Panc1 (cell line): ENCODE data around the gene PROZ. TPM values are rescaled to one million over a fixed set of nuclear protein-coding genes. Genes with fewer than 3 reads are reported as not detected.
A peak's percentile ranks its signal among the peaks of the same experiment; 100 is the strongest.

Experiments used
- ATAC-seq: fragments of 200-7000 bp; cut with Tn5 transposase; 2 replicates; pipeline ENCODE4 v1.9.1; 2020; ENCODE audit warnings: mild to moderate bottlenecking, moderate library complexity
- BruUV-seq: library from RNA; stranded (reverse); fragments of 400-500 nt; replicated peaks from 2 replicates; lab custom pipeline; 2021; lab: Mats Ljungman, UMichigan
- CTCF ChIA-PET: fragments of 300-600 bp; sonication (Branson Sonifier 250); formaldehyde crosslinking; loops from one replicate; lab custom pipeline; 2022; ENCODE audit warnings: antibody characterized with exemption; lab: Charles Lee
- POLR2A ChIA-PET: fragments of 300-600 bp; sonication (Branson Sonifier 250); formaldehyde crosslinking; loops from one replicate; lab custom pipeline; 2022; ENCODE audit warnings: antibody characterized with exemption; lab: Charles Lee
- DNase-seq: peaks from one replicate; pipeline ENCODE4 v3.0.0-alpha.2; 2010; ENCODE audit warnings: low read depth, low spot score
- H3K27ac ChIP-seq: 2 replicates; pipeline ENCODE4 v1.5.1; 2011; ENCODE audit warnings: mild to moderate bottlenecking, low read length, inconsistent platforms
- H3K27me3 ChIP-seq: fragments of 200-500 bp; sonication (Bioruptor generic); 2 replicates; pipeline ENCODE4 v1.6.0; 2014; ENCODE audit warnings: low read length, inconsistent platforms; ENCODE audit not compliant: control insufficient read depth, insufficient read depth
- H3K36me3 ChIP-seq: fragments of 200-500 bp; sonication (Bioruptor generic); 2 replicates; pipeline ENCODE4 v1.5.1; 2014; ENCODE audit warnings: inconsistent platforms, mild to moderate bottlenecking, low read length, moderate library complexity; ENCODE audit not compliant: control insufficient read depth, insufficient read depth
- H3K4me1 ChIP-seq: 2 replicates; pipeline ENCODE4 v1.5.1; 2011; ENCODE audit warnings: inconsistent platforms, mild to moderate bottlenecking, low read length, moderate library complexity; ENCODE audit not compliant: control insufficient read depth, insufficient read depth
- H3K4me3 ChIP-seq, 2 experiments: 2 replicates each; pipeline ENCODE4 v1.5.1; 2011 to 2012; ENCODE audit warnings: low read depth in 2 of 2, low read length in 2 of 2, mild to moderate bottlenecking in 2 of 2, inconsistent platforms in 1 of 2, moderate library complexity in 1 of 2
- H3K9me3 ChIP-seq: fragments of 200-500 bp; sonication (Bioruptor generic); 2 replicates; pipeline ENCODE4 v1.5.1; 2014; ENCODE audit warnings: low read depth, mild to moderate bottlenecking, inconsistent platforms, low read length, moderate library complexity; ENCODE audit not compliant: control insufficient read depth, insufficient read depth
- CTCF ChIP-seq: fragments of 450-650 bp; IDR thresholded peaks from 2 replicates; pipeline ENCODE4 v1.5.1; 2017; ENCODE audit warnings: mild to moderate bottlenecking
- POLR2AphosphoS5 ChIP-seq: IDR thresholded peaks from 2 replicates; pipeline ENCODE4 v1.6.1; 2012; ENCODE audit warnings: mild to moderate bottlenecking, low read depth, low read length, moderate library complexity
- REST ChIP-seq, 2 experiments: IDR thresholded peaks; 2 replicates each; pipeline ENCODE4 v1.6.1; 2011 to 2012; ENCODE audit warnings: low read depth in 2 of 2, control low read depth in 1 of 2, low read length in 1 of 2, mild to moderate bottlenecking in 1 of 2, moderate library complexity in 1 of 2; ENCODE audit not compliant: insufficient read depth in 1 of 2
- SIN3A ChIP-seq: IDR thresholded peaks from 2 replicates; pipeline ENCODE4 v1.6.1; 2012; ENCODE audit warnings: low read depth, mild to moderate bottlenecking, low read length, moderate library complexity, borderline replicate concordance; ENCODE audit not compliant: insufficient read depth
- TCF7L2 ChIP-seq: IDR thresholded peaks from 2 replicates; pipeline ENCODE4 v1.6.1; 2011; ENCODE audit warnings: mild to moderate bottlenecking, low read depth, low read length, inconsistent platforms
- in situ Hi-C: cut with HindIII; loops from 2 replicates; pipeline ENCODE4 v1.10.0; 2016; ENCODE audit warnings: low sequenced_read_pairs, low pct_unique_long_range_greater_than_20kb
- intact Hi-C: fragments of 100-400 bp; cut with micrococcal nuclease; formaldehyde crosslinking; loops from one replicate; pipeline ENCODE4 v1.10.0; 2022; ENCODE audit not compliant: unreplicated experiment
- total RNA-seq: library from RNA; stranded (reverse); gene quantifications from one replicate; pipeline ENCODE4 v1.2.1, GENCODE V29; 2021; ENCODE audit not compliant: unreplicated experiment

Gene PROZ
- total RNA-seq, 1 experiment from 2014 or later: not detected

- TF ChIP-seq TCF7L2: no peak
- no peak for TF ChIP-seq REST (IDR thresholded peaks at IDR 0.05; ENCODE audit: insufficient read depth in 1 of 2, low read depth in 2 of 2, low read length in 1 of 2)
- TF ChIP-seq POLR2AphosphoS5: no peak
- no peak for TF ChIP-seq SIN3A
- no peak for TF ChIP-seq CTCF
- ChIA-PET CTCF (no interaction called here), POLR2A (no interaction called here)
- in situ Hi-C loops: no loop called here
- H3K36me3 ChIP-seq: no peaks in the 10 kb centered on the region; the same call in 1 of the 2 replicates
- H3K27ac ChIP-seq: peak overlapping the region; percentile 29; the same call in 1 of the 2 replicates
- ATAC-seq: peak; percentile 84
- no peak for DNase-seq
- no peaks in the 10 kb centered on the region for H3K9me3 ChIP-seq
- no peak overlapping the region for H3K4me3 ChIP-seq
- intact Hi-C loops: no loop called here
- BruUV-seq: no TSS peak
- H3K4me1 ChIP-seq: peaks cover 16% of the 10 kb centered on the region
- no peaks in the 10 kb centered on the region for H3K27me3 ChIP-seq
Observed at GRCh38 chr13:113216254-113217048, 58.0 kb downstream of the PROZ start.

- in situ Hi-C loops: no loop called here
- Histone ChIP-seq H3K27me3 (no peaks in the 10 kb centered on the region), H3K4me1 (peaks cover 16% of the 10 kb centered on the region), H3K36me3 (no peaks in the 10 kb centered on the region; the same call in 1 of the 2 replicates), H3K9me3 (no peaks in the 10 kb centered on the region), H3K27ac (no peak overlapping the region), H3K4me3 (no peak overlapping the region)
- DNase-seq (no peak), ATAC-seq (no peak)
- CTCF ChIA-PET: no interaction called here
- TF ChIP-seq CTCF (no peak), SIN3A (no peak), POLR2AphosphoS5 (no peak), TCF7L2 (no peak), REST (IDR thresholded peaks at IDR 0.05; ENCODE audit: insufficient read depth in 1 of 2, low read depth in 2 of 2, low read length in 1 of 2) (no peak)
- intact Hi-C loops: no loop called here
- no TSS peak for BruUV-seq
- POLR2A ChIA-PET: no interaction called here
Observed at GRCh38 chr13:113218586-113218985, 60.1 kb downstream of the PROZ start.
